ENCODE data around the gene NFIL3.

NFIL3 gene

GRCh38 chr9:91418215-91418610 is 5.4 kb downstream of the NFIL3 start:
- ChIA-PET POLR2A (no interaction called here), CTCF (no interaction called here)
- DNase-seq (ENCODE audit: extremely low spot score): no peak
- no peak for TF ChIP-seq CTCF (IDR thresholded peaks at IDR 0.05; ENCODE audit: control extremely low read depth, extremely low read depth, low read depth, missing control alignments)

DNA sequence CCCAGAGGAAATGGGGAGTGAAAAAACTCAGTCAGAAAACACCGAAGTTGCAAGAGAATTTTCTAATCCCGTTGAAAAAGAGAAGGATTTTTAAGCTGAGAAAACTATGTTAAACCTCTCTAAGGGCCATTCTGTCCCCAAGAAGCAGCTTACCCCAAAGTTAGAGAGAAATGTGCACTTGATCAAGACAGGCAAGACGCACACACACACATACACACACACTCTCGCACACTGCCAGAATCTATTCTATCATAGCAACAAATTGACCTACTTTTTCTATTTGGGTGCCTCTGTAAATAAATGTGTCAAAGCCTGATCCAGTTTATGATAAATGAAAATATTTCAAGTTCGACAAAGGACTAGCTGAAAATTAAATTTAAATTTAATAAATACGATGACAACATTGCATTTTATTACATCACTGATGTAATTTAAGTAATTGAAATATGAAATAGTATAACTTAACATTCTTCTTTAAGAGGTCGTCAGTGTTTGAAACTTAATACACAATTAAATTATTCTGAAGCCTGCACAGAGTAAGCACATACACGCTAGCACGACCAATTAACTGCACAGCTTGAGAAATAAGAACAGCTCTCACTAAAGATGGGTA is 5.9 kb downstream of the NFIL3 start:
- POLR2A ChIA-PET: no interaction called here
- CTCF ChIA-PET: no interaction called here
- no peak for DNase-seq (ENCODE audit: extremely low spot score)
- no peak for TF ChIP-seq CTCF (IDR thresholded peaks at IDR 0.05; ENCODE audit: control extremely low read depth, extremely low read depth, low read depth, missing control alignments)

DNA sequence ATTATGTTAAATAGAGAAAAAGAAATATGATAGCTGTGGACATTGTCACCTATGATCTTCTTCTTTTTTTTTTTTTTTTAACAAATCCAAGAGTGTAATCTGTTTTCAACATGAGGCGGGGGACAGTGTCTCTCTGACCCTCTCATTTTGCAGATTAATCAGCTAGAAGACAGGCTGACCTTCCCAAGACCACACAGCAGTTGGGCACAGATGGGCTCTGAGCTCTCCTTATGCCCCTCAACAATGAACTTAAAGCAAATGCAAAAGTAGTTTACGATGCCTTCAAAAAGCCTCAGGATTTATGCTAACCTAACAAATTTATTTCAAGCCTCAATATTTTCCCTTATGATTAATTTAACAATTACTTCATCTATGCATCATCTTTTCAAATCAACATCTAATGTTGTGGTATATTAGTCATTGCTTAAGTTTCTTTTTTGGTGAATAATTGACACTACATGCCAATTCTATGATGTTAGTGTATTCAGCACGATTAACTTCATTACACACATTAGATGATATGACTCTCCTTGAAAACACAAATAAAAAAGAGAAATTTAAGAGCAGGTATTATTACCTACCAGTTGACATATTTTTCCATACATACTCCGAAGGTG is 7.4 kb downstream of the NFIL3 start:
- no peak for DNase-seq (ENCODE audit: extremely low spot score)
- ChIA-PET POLR2A (no interaction called here), CTCF (interaction anchor here (1.7 kb wide), 1 partner anchor 10 kb away, joined by 4 read pairs; no protein-coding TSS in a partner anchor)
- TF ChIP-seq CTCF (IDR thresholded peaks at IDR 0.05; ENCODE audit: control extremely low read depth, extremely low read depth, low read depth, missing control alignments): no peak

- POLR2A ChIA-PET: no interaction called here
- peak; percentile 68 for DNase-seq (ENCODE audit: extremely low spot score)
- TF ChIP-seq CTCF (IDR thresholded peaks at IDR 0.05; ENCODE audit: control extremely low read depth, extremely low read depth, low read depth, missing control alignments): no peak
- CTCF ChIA-PET: interaction anchor here (1.7 kb wide), 1 partner anchor 11 kb away, joined by 4 read pairs; no protein-coding TSS in a partner anchor
Observed at GRCh38 chr9:91415290-91415689, 8.3 kb downstream of the NFIL3 start.

DNA sequence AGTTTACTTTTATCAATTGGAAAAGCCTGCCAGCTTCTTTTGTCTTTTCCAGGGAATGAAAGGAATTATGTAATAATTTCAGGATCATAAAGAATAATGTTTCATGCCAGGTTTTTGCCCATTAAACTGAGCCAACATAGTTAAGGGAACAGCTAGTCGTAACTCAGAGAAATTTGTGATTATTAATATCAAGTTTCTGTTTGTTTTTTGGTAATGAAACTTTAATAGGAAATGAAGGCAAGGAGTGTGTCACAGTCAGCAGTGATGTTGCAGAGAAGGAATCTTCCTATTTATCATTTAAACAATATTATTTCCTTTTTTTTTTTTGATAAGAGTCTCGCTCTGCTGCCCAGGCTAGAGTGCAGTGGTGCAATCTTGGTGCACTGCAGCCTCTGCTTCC is 10.7 kb downstream of the NFIL3 start:
- TF ChIP-seq CTCF (IDR thresholded peaks at IDR 0.05; ENCODE audit: control extremely low read depth, extremely low read depth, low read depth, missing control alignments): no peak
- no peak for DNase-seq (ENCODE audit: extremely low spot score)
- CTCF ChIA-PET: interaction anchor here (0.9 kb wide), 1 partner anchor 11 kb away, joined by 4 read pairs; no protein-coding TSS in a partner anchor
- POLR2A ChIA-PET: no interaction called here

DNA sequence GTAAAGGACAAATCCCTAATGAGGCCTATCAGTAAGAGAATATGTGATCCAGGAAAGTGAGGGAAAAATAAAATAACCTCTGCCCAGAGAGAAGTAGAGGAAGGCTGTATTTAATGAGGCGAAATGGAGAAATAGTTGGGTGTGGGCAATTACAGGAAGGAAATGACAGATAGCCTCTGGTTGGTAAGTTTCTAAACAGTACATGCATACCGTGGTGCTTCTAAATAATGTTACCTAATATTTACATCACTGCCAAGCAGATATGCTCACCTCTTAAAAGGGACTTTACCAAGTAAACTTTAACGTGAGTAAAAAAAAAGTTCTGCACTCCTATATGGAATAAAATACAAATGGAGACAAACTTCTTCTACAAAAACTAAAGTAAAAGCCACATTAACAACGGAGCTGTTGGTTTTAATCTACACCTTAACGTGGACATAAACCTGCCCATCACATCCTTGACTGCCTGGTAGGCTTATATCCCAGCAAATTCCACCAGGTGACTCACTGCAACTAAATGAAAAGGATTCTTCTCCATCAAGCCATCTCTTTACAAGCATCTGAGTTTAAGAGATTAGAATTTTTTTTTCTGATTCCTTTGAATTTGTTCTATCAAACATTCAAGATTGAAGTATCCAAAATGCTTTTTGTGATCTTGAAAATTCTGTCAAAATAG is 12.4 kb downstream of the NFIL3 start:
- ChIA-PET POLR2A (no interaction called here), CTCF (interaction anchor here (1.5 to 2.3 kb wide), 3 partner anchors 10 to 27 kb away, joined by 3 to 7 read pairs (median 4); no protein-coding TSS in a partner anchor)

More for the DNA sequence above, 12.4 kb downstream of the NFIL3 start:
- TF ChIP-seq CTCF (IDR thresholded peaks at IDR 0.05; ENCODE audit: control extremely low read depth, extremely low read depth, low read depth, missing control alignments): no peak
- DNase-seq (ENCODE audit: extremely low spot score): no peak
